ENCODE measurements around the gene HNRNPUL2.
A peak's percentile ranks its signal among the peaks of the same experiment; 100 is the strongest.

The HNRNPUL2 gene

DNA sequence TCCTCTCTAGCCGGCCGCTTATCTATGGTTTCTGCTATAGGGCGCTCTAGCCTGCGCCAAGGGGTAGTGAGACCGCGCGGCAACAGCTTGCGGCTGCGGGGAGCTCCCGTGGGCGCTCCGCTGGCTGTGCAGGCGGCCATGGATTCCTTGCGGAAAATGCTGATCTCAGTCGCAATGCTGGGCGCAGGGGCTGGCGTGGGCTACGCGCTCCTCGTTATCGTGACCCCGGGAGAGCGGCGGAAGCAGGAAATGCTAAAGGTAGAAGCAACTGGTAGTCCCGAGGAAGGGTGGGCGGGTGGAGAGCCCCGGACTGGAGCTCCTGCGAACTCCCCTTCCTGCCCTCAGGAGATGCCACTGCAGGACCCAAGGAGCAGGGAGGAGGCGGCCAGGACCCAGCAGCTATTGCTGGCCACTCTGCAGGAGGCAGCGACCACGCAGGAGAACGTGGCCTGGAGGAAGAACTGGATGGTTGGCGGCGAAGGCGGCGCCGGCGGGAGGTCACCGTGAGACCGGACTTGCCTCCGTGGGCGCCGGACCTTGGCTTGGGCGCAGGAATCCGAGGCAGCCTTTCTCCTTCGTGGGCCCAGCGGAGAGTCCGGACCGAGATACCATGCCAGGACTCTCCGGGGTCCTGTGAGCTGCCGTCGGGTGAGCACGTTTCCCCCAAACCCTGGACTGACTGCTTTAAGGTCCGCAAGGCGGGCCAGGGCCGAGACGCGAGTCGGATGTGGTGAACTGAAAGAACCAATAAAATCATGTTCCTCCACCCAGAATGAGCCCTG, 55.5 kb downstream of the HNRNPUL2 start, which contains the start of the genes LBHD1 and UQCC3:
Gene LBHD1 (minus strand): TSS at position 660 of the 782 bp plus-strand sequence. CDS start 2,236 bp downstream, outside the sequence.
Gene UQCC3 (plus strand): TSS at position 66 of the 782 bp plus-strand sequence. CDS start 73 bp downstream, at position 139.
- TF ChIP-seq, protein P1, sequence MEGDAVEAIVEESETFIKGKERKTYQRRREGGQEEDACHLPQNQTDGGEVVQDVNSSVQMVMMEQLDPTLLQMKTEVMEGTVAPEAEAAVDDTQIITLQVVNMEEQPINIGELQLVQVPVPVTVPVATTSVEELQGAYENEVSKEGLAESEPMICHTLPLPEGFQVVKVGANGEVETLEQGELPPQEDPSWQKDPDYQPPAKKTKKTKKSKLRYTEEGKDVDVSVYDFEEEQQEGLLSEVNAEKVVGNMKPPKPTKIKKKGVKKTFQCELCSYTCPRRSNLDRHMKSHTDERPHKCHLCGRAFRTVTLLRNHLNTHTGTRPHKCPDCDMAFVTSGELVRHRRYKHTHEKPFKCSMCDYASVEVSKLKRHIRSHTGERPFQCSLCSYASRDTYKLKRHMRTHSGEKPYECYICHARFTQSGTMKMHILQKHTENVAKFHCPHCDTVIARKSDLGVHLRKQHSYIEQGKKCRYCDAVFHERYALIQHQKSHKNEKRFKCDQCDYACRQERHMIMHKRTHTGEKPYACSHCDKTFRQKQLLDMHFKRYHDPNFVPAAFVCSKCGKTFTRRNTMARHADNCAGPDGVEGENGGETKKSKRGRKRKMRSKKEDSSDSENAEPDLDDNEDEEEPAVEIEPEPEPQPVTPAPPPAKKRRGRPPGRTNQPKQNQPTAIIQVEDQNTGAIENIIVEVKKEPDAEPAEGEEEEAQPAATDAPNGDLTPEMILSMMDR (IDR thresholded peaks at IDR 0.05; ENCODE audit: low read depth, low read length, poor library complexity, severe bottlenecking), result no peak
- TF ChIP-seq EZH2phosphoT487 (IDR thresholded peaks at IDR 0.05; ENCODE audit: borderline replicate concordance, low read length), result no peak
- H3K27ac ChIP-seq (ENCODE audit: low read depth, low read length), result peak within 1 kb of the TSS; percentile 92
- peaks cover 76% of the 10 kb centered on the region for H3K36me3 ChIP-seq (ENCODE audit: control insufficient read depth, low read length)
- peaks cover 64% of the 10 kb centered on the region for H3K4me1 ChIP-seq (ENCODE audit: control insufficient read depth, low read length)
- no peaks in the 10 kb centered on the region for H3K9me2 ChIP-seq (replicated peaks; ENCODE audit: control insufficient read depth, low read length)
- peaks cover 45% of the 10 kb centered on the region for H3F3A ChIP-seq (ENCODE audit: control insufficient read depth, insufficient read depth)
- H3K27me3 ChIP-seq (ENCODE audit: control insufficient read depth, low read length), result no peaks in the 10 kb centered on the region
- H3K9me3 ChIP-seq (ENCODE audit: control insufficient read depth, insufficient read depth, low read length), result no peaks in the 10 kb centered on the region
- peak within 1 kb of the TSS; percentile 99 for H3K4me2 ChIP-seq (ENCODE audit: low read length)
- peak within 1 kb of the TSS; percentile 95 for H3K4me3 ChIP-seq (ENCODE audit: low read length)
- peaks cover 85% of the 10 kb centered on the region for H3K79me2 ChIP-seq (ENCODE audit: control insufficient read depth, low read length)
- no peaks in the 10 kb centered on the region for H4K20me1 ChIP-seq (ENCODE audit: control insufficient read depth, insufficient read depth, low read depth, low read length)

DNA sequence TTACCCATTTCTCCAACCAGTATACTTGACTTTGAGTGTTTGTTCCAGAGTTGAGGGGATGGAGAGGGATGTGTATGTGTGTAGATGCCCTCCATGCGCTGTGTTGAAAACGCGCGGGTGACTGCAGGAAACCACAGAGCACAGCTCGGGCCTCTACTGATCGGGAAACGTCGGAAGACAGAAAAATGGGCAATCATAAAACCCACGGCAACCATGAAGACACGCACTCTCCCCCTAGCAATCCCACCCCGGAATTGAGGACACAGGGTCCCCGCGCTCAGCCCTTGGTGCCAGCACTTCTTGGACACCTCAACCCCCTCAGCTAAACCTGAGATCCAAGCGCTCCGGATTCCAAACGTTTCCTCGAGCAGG, 56.0 kb downstream of the HNRNPUL2 start:
- Histone ChIP-seq H3F3A (ENCODE audit: control insufficient read depth, insufficient read depth) (peaks cover 46% of the 10 kb centered on the region), H4K20me1 (ENCODE audit: control insufficient read depth, insufficient read depth, low read depth, low read length) (peaks cover 5% of the 10 kb centered on the region), H3K36me3 (ENCODE audit: control insufficient read depth, low read length) (peaks cover 76% of the 10 kb centered on the region), H3K4me3 (ENCODE audit: low read length) (peak overlapping the region; percentile 95), H3K4me2 (ENCODE audit: low read length) (peak overlapping the region; percentile 99), H3K27ac (ENCODE audit: low read depth, low read length) (peak overlapping the region; percentile 92), H3K27me3 (ENCODE audit: control insufficient read depth, low read length) (no peaks in the 10 kb centered on the region), H3K4me1 (ENCODE audit: control insufficient read depth, low read length) (peaks cover 64% of the 10 kb centered on the region), H3K9me2 (replicated peaks; ENCODE audit: control insufficient read depth, low read length) (no peaks in the 10 kb centered on the region), H3K79me2 (ENCODE audit: control insufficient read depth, low read length) (peaks cover 85% of the 10 kb centered on the region), H3K9me3 (ENCODE audit: control insufficient read depth, insufficient read depth, low read length) (no peaks in the 10 kb centered on the region)
- TF ChIP-seq, protein P1 (IDR thresholded peaks at IDR 0.05; ENCODE audit: low read depth, low read length, poor library complexity, severe bottlenecking), result no peak

DNA sequence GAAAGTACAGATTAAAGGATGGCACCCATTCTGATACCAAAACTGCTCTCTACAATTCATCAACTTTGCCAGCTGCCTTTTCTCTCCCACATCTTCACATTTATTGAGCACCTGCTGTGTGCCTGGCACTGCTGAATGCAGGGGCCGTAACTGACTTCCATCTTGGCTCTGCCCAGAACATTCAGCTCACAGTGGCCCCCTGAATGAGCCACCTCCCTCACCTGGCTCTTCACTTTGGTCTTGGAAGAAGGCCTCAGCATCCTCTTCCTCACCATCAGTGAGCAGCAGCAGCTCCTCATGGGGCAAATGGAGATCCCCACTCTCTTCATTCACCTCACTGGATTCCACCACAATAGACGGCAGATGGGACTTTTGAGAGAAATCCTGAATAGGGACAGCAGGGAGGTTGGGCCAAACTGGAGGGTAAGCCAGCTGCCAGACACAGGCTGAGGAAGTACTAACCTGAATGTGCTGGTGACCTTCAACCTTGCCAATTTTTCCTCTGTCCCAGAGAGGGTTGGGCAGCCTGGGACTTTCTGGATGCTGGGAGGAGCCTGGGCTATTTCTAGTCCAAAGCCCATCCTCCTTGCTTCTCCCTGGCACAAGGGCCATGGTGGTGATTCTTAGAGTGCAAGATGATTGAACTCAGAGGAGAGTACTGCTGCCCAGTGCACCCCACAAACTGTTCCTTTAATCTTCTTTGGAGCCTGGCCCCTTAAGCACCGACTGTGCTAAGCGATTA, 57.7 kb downstream of the HNRNPUL2 start:
- peak overlapping the region; percentile 99 for H3K4me2 ChIP-seq (ENCODE audit: low read length)
- peaks cover 82% of the 10 kb centered on the region for H3K36me3 ChIP-seq (ENCODE audit: control insufficient read depth, low read length)
- peaks cover 65% of the 10 kb centered on the region for H3K4me1 ChIP-seq (ENCODE audit: control insufficient read depth, low read length)
- no peaks in the 10 kb centered on the region for H3K27me3 ChIP-seq (ENCODE audit: control insufficient read depth, low read length)
- TF ChIP-seq, protein P1 (IDR thresholded peaks at IDR 0.05; ENCODE audit: low read depth, low read length, poor library complexity, severe bottlenecking), result no peak
- TF ChIP-seq EZH2phosphoT487 (IDR thresholded peaks at IDR 0.05; ENCODE audit: borderline replicate concordance, low read length), result no peak
- H3K9me2 ChIP-seq (replicated peaks; ENCODE audit: control insufficient read depth, low read length), result no peaks in the 10 kb centered on the region
- peak overlapping the region; percentile 92 for H3K27ac ChIP-seq (ENCODE audit: low read depth, low read length)
- peak overlapping the region; percentile 95 for H3K4me3 ChIP-seq (ENCODE audit: low read length)
- H3F3A ChIP-seq (ENCODE audit: control insufficient read depth, insufficient read depth), result peaks cover 55% of the 10 kb centered on the region
- H3K79me2 ChIP-seq (ENCODE audit: control insufficient read depth, low read length), result peaks cover 89% of the 10 kb centered on the region
- no peaks in the 10 kb centered on the region for H3K9me3 ChIP-seq (ENCODE audit: control insufficient read depth, insufficient read depth, low read length)
- peaks cover 12% of the 10 kb centered on the region for H4K20me1 ChIP-seq (ENCODE audit: control insufficient read depth, insufficient read depth, low read depth, low read length)
